Stimulated activated CD8-positive, alpha-beta memory T cell treated with anti-CD3 and anti-CD28 coated beads, Interleukin-15, amount 100 ng/mL, for 24 hours (primary cell): ENCODE data around the gene CCDC192.

Experiments used
- DNase-seq: peaks from one replicate; pipeline ENCODE4 v3.0.0-alpha.2; 2020; ENCODE audit warnings: low read depth

The CCDC192 gene

GRCh38 chr5:127958421-127959011, 255.3 kb downstream of the CCDC192 start:
- no peak for DNase-seq

DNA sequence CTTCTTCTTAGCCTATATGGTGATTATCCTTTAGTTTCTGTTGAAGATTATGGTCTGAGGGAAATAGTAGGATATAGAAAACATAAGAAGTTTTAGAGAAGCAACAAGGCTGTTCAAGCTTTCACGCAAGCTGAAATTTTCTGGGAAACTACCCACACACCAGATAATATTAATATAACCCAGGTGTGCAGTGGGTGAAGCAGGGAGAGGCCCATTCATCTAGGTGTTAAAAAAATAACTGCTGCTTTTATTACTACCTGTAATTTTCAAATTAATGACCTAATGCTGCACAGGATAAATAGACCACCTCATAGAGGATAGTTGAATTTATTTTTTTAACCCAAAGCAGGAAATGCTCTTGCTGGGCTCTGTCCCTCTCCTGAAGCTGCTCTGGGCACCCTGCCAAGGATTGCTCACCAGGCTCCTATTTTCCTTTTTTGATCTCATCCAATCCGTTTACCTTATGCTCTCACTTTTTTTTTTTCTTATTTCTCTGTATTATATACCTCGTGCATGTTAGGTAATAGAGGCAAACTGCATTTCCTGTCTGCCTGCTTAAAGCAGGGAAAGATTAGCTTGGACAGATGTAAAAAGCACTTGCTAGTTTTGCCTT, 256.1 kb downstream of the CCDC192 start:
- no peak for DNase-seq

DNA sequence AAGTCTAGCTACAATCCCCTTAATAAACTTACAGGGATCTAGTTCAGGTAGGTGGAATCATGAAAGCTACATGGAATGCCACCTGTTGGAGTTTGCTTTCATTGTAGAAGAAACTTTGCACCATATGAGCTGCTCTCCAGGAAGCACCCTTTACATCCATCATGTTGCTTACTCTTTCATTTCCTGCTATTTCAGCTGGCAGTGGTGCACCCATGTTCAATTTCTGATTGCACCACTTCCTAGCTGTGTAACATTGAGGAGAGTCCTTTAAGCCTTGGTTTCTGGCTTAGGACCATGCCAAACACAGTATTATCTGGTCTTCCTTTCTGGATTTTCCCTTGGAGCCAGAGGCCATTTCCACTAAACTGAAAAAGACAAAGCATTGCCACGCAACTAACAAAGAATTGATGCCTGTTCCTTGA, 257.1 kb downstream of the CCDC192 start:
- DNase-seq, result no peak

- no peak for DNase-seq
These were observed 258.0 kb downstream of the CCDC192 start for GRCh38 chr5:127961006-127961762.

- DNase-seq, result no peak
These were observed 258.6 kb downstream of the CCDC192 start for GRCh38 chr5:127961763-127962145.

DNA sequence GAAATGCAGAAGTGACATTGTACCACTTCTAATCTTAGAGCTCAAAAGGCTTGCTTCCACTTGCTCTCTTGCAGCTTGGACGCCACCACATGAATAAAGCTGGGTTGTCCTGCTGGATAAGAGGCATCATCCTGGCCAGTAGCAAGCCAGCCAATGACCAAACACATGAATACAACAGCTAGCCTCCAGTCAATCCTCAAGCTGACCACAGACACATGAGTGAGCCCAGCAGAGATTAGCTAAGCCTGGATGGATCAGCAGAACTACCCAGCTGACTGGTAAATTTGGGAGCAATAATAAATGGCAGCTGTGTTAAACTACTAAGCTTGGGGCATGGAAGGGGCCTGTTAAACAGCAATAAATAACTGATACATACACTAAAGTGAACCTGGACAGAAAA, 259.3 kb downstream of the CCDC192 start:
- DNase-seq, result no peak

- DNase-seq, result no peak
These were observed 260.0 kb downstream of the CCDC192 start for GRCh38 chr5:127963233-127963632.

GRCh38 chr5:127963931-127964330, 260.7 kb downstream of the CCDC192 start:
- no peak for DNase-seq

DNA sequence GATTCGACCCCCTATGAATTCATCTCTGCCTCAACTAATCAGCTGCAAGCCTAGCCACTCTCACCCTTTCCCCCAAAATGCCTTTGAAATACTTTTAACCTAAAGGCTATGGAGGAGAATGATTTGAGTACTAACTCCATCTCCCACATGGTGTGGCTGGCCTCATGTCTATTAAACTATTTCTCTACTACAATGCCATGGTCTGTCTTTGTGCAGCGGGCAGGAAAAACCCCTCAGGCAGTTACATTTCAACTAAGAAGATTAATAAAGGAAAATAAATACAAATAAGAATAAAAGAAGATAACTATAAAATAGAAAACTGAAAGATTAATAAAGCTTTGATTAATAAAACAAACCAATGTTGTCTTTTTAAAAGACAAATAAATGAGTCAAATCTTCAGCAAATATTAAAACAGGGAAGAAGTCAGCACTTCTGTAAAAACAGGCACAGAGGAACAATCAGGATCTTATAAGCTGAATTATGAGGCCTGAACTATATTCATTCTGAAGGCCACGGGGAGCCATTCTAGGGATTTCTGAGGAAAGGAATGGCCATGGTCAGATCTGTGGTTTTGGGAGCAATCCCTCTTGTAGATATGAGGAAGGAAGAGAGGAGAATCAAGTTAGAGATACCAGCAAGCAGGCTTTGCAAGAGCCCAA, 264.3 kb downstream of the CCDC192 start:
- no peak for DNase-seq

DNA sequence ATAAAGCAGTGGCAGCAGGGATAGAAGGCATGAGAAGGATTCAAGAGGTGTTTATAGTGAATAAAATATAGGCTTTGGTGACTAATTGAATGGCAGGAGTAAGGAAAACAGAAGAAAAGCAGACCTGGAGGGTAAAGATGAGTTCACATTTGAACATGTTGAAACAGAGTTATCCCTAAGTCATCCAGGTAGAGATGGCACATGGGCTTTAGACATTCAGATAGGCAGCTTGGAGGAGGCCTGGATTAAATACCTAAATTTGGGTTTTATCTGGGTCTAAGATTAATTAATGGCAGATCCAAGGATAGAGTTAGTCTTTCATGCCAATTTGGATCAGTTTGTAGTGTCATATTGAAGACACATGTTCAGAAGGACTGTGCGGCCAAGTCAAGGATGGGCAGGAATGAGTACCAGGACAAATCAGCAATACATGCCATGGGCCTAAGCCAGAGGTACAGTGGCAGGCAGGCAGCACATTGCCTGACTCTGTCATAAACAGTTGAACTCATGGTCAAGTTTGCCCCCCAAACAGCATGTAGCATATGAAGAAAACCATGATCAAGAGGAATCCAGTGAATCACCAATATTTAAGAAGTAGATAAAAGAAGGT, 264.9 kb downstream of the CCDC192 start:
- DNase-seq, result no peak

- DNase-seq, result no peak
These were observed 265.8 kb downstream of the CCDC192 start for GRCh38 chr5:127969002-127969401.

GRCh38 chr5:127969651-127970050, 266.5 kb downstream of the CCDC192 start:
- DNase-seq, result no peak

- no peak for DNase-seq
These were observed 266.9 kb downstream of the CCDC192 start for GRCh38 chr5:127970081-127970480.

DNA sequence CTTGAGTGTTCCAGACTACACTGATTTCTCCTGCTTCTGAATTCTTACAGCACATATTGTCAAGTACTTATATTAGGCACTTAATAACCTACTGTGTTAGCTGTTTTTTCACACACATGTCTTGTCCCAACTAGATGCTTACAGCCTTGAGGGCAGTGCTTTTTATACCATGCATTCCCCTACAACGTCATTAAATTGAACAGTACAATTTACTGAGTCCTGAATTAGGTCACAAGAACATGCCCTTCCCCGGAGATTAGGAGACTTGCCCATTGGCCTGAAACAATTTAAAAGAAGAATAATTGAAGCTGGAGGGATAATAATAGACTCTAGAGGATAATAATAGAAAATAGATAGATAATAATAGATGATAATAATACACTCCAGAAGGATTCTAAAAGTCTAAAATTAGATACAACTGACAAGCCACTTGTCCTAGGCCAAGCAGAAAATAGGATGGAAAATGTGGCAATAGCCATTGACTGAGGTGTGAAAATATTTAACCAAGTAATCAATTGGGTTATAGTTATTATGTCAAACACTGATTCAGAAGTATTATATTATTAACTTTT, 267.7 kb downstream of the CCDC192 start:
- no peak for DNase-seq

GRCh38 chr5:127975961-127976360, 272.8 kb downstream of the CCDC192 start:
- no peak for DNase-seq

DNA sequence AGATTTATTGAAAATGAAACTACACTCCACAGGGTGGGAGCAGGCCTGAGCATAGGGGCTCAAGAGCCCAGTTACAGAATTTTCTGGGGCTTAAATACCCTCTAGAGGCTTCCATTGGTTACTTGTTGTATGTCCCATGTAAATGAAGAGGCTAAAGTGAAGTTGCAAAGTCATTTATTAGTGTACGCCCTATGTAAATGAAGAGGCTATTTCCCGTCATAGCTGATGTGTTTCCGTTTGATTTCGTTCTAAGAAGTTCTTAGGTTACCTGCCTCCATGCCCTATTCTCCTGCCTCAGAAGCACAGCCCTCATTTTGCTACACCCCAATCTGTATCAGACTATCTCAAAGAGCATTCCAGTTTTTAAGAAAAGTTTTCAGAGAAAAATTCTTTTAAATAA, 273.3 kb downstream of the CCDC192 start:
- DNase-seq, result no peak

DNA sequence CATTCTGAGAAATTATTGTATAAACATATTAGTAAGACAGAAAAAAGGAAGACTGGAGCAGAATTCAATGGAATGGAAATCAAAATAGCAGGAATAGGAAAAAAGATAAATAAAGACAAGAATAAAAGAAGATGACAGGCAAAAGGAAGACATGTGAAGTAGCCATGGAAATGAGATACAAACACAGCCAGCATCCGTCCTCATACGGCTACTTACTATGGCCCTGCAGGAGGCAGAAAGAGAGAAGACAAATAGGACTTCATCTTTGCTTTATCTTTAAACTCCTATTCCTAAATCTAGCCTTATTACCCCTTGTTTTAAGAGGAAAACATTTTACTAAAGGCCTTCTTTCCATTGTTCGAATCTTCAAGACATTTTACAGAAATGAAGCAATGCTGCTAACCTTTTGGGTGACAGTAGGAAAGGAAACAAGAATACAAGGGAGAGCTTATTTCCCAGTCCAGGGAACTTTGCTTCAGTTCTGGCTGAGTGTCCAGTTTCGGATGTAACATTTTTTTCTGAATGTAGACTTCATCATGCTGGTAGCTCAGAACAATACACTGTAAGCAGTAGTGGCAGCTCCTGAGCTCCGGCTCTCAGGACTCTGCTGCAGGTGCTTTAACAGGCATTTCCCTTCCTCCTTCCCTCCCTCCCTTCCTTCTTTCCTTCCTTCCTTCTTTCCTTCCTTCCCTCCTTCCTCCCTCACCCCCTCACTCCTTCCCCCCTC, 274.0 kb downstream of the CCDC192 start:
- DNase-seq, result no peak

- DNase-seq, result no peak
These were observed 275.6 kb downstream of the CCDC192 start for GRCh38 chr5:127978738-127979300.

GRCh38 chr5:127979475-127979874, 276.3 kb downstream of the CCDC192 start:
- no peak for DNase-seq

DNA sequence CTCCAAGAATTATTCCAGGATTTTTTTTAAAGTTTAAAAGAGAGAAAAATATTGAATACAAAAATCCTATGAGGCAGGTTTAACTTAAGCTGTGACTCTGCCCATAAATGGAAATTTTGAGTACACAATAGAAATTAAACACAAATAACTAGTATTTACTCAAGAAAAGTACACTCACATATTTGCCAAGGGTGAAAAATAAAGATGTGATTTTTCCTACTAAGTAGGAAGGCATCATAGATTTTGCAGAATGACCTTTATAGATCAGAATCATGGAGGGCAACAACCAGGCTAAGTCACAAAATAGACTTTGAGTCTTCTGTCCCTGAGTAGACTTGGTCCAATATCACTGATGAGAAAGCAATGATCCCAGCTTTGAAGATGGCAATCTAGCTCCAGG, 277.7 kb downstream of the CCDC192 start:
- no peak for DNase-seq

GRCh38 chr5:127981498-127981897, 278.3 kb downstream of the CCDC192 start:
- DNase-seq, result no peak
